ENCODE data around the gene ACTR6. TPM values are rescaled to one million over a fixed set of nuclear protein-coding genes. Genes with fewer than 3 reads are reported as not detected.

ACTR6 gene
- total and polyA plus RNA-seq, 9 of the 15 experiments (the other 6 are each of a cell fraction or from before 2014, with no cell fraction given): 26.1 to 109 (median 70.9) TPM

DNA sequence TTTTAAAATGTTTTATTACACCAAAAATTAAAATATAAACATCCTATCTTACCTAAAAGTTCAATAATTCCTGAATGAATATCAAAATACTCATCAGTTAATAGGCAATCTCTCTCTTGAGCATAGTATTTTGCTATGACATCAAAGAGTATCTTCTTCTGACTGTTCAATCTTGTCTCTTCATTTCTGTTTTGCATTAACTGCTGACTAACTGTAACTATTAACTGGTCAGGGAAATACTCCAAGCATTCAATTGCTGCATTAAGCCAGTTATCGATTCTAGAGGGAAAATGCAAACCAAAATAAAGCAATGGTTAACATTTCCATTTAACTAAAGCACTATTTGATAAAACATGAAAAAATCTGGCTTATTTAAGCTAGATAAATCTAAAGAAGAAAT is 52.8 kb downstream of the ACTR6 start (continued):
- TF ChIP-seq, protein P1, sequence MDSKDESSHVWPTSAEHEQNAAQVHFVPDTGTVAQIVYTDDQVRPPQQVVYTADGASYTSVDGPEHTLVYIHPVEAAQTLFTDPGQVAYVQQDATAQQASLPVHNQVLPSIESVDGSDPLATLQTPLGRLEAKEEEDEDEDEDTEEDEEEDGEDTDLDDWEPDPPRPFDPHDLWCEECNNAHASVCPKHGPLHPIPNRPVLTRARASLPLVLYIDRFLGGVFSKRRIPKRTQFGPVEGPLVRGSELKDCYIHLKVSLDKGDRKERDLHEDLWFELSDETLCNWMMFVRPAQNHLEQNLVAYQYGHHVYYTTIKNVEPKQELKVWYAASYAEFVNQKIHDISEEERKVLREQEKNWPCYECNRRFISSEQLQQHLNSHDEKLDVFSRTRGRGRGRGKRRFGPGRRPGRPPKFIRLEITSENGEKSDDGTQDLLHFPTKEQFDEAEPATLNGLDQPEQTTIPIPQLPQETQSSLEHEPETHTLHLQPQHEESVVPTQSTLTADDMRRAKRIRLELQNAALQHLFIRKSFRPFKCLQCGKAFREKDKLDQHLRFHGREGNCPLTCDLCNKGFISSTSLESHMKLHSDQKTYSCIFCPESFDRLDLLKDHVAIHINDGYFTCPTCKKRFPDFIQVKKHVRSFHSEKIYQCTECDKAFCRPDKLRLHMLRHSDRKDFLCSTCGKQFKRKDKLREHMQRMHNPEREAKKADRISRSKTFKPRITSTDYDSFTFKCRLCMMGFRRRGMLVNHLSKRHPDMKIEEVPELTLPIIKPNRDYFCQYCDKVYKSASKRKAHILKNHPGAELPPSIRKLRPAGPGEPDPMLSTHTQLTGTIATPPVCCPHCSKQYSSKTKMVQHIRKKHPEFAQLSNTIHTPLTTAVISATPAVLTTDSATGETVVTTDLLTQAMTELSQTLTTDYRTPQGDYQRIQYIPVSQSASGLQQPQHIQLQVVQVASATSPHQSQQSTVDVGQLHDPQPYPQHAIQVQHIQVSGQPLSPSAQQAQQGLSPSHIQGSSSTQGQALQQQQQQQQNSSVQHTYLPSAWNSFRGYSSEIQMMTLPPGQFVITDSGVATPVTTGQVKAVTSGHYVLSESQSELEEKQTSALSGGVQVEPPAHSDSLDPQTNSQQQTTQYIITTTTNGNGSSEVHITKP (IDR thresholded peaks at IDR 0.05; ENCODE audit: partially characterized antibody): no peak
- TF ChIP-seq MEF2A (IDR thresholded peaks at IDR 0.05; ENCODE audit: control insufficient read depth, low read depth, low read length): no peak
- no peak for TF ChIP-seq EP300 (IDR thresholded peaks at IDR 0.05; ENCODE audit: low read length)
- TF ChIP-seq, protein P2, sequence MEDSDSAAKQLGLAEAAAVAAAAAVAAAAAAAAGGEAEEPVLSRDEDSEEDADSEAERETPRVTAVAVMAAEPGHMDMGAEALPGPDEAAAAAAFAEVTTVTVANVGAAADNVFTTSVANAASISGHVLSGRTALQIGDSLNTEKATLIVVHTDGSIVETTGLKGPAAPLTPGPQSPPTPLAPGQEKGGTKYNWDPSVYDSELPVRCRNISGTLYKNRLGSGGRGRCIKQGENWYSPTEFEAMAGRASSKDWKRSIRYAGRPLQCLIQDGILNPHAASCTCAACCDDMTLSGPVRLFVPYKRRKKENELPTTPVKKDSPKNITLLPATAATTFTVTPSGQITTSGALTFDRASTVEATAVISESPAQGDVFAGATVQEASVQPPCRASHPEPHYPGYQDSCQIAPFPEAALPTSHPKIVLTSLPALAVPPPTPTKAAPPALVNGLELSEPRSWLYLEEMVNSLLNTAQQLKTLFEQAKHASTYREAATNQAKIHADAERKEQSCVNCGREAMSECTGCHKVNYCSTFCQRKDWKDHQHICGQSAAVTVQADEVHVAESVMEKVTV (CRISPR knock-in tag; IDR thresholded peaks at IDR 0.05): no peak
- no peak for TF ChIP-seq MYBL2 (IDR thresholded peaks at IDR 0.05; ENCODE audit: low read depth)
- TF ChIP-seq MYBL2 (CRISPR knock-in tag; IDR thresholded peaks at IDR 0.05; ENCODE audit: borderline replicate concordance): no peak

Measured in K562 (cell line).